Measurements from ENCODE around the gene KCNMA1.

Gene KCNMA1

DNA sequence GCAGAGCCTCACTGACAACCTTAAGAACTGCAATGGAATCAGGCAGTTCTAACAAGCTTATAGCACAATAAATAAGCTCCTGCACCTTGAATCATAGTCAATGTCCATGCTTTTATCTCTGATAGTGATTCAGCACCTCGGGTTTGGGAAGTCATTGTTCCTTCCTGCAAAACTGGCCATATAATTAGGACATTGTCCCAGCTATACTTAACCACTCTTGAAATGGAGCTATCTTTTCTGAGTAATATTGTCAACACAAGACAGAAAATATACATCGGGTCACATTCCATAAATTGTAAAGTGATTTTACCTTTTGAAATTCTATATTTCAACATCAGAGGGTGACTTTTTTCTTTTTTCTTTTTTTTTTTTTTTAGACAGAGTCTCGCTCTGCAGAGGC, 682.8 kb downstream of the KCNMA1 start:
- Histone ChIP-seq H3K4me2 (ENCODE audit: low read length) (no peak overlapping the region), H3K4me1 (no peaks in the 10 kb centered on the region), H3K27ac (no peak overlapping the region), H2AFZ (no peak overlapping the region), H3K9me3 (ENCODE audit: control insufficient read depth, low read length) (no peaks in the 10 kb centered on the region), H3K79me2 (no peaks in the 10 kb centered on the region), H3K4me3 (ENCODE audit: low read depth, low read length) (no peak overlapping the region), H3K36me3 (ENCODE audit: control insufficient read depth, insufficient read depth, low read length) (no peaks in the 10 kb centered on the region), H3K27me3 (ENCODE audit: control insufficient read depth, insufficient read depth, low read length) (no peaks in the 10 kb centered on the region), H3K9ac (no peak overlapping the region)
- TF ChIP-seq, protein P1, sequence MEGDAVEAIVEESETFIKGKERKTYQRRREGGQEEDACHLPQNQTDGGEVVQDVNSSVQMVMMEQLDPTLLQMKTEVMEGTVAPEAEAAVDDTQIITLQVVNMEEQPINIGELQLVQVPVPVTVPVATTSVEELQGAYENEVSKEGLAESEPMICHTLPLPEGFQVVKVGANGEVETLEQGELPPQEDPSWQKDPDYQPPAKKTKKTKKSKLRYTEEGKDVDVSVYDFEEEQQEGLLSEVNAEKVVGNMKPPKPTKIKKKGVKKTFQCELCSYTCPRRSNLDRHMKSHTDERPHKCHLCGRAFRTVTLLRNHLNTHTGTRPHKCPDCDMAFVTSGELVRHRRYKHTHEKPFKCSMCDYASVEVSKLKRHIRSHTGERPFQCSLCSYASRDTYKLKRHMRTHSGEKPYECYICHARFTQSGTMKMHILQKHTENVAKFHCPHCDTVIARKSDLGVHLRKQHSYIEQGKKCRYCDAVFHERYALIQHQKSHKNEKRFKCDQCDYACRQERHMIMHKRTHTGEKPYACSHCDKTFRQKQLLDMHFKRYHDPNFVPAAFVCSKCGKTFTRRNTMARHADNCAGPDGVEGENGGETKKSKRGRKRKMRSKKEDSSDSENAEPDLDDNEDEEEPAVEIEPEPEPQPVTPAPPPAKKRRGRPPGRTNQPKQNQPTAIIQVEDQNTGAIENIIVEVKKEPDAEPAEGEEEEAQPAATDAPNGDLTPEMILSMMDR (IDR thresholded peaks at IDR 0.05) = no peak

DNA sequence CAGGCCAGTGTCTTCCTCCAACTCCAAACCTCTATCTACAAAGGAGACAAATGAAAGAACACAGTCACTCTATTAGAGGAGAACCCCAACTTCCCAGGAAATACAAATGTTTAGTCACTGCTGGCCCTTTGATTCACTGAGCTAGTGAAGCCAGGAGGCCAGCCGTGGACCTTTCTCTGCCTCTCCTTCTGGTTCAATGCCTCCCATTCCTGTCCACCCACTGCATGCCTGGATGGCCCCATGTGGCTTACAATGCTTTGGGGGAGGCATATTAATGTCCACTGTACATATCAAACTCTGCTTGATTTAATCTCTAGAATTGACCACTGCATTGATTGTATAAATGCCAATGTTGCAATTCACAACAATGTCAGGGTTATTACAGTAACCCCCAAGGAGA, 687.3 kb downstream of the KCNMA1 start:
- no peaks in the 10 kb centered on the region for H3K79me2 ChIP-seq
- H3K9ac ChIP-seq = no peak overlapping the region
- H3K9me3 ChIP-seq (ENCODE audit: control insufficient read depth, low read length) = no peaks in the 10 kb centered on the region
- no peak overlapping the region for H3K27ac ChIP-seq
- no peak overlapping the region for H3K4me2 ChIP-seq (ENCODE audit: low read length)
- H3K4me1 ChIP-seq = no peaks in the 10 kb centered on the region
- no peak overlapping the region for H3K4me3 ChIP-seq (ENCODE audit: low read depth, low read length)
- TF ChIP-seq, protein P1 (IDR thresholded peaks at IDR 0.05) = no peak
- H3K27me3 ChIP-seq (ENCODE audit: control insufficient read depth, insufficient read depth, low read length) = no peaks in the 10 kb centered on the region
- H3K36me3 ChIP-seq (ENCODE audit: control insufficient read depth, insufficient read depth, low read length) = no peaks in the 10 kb centered on the region
- H2AFZ ChIP-seq = no peak overlapping the region

DNA sequence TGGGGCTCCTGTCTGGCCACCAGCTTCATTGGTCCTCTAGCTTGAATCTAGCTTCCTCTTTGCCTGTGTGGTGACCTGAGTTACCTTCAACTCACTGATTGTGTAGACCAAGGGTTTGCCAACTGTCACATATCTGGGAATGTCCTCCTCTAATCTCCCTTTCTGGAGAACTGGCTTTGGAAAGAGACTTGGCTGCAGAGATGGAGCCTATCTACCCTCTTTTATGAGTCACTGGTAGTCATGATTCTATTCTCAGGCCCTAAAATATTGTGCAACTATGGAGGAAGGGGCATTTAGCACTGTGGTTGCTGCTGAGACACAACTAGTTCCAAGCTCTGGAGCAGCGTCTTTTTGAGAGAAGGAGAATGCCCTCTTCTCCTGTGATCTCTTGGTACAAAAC, 691.3 kb downstream of the KCNMA1 start:
- Histone ChIP-seq H3K27me3 (ENCODE audit: control insufficient read depth, insufficient read depth, low read length) (no peaks in the 10 kb centered on the region), H3K4me2 (ENCODE audit: low read length) (no peak overlapping the region), H3K27ac (no peak overlapping the region), H3K79me2 (no peaks in the 10 kb centered on the region), H3K9ac (no peak overlapping the region), H3K4me1 (no peaks in the 10 kb centered on the region), H3K36me3 (ENCODE audit: control insufficient read depth, insufficient read depth, low read length) (no peaks in the 10 kb centered on the region), H3K4me3 (ENCODE audit: low read depth, low read length) (no peak overlapping the region), H2AFZ (no peak overlapping the region), H3K9me3 (ENCODE audit: control insufficient read depth, low read length) (no peaks in the 10 kb centered on the region)
- TF ChIP-seq, protein P1 (IDR thresholded peaks at IDR 0.05) = no peak

GRCh38 chr10:76945166-76945565, 692.4 kb downstream of the KCNMA1 start:
- Histone ChIP-seq H3K27me3 (ENCODE audit: control insufficient read depth, insufficient read depth, low read length) (no peaks in the 10 kb centered on the region), H3K79me2 (no peaks in the 10 kb centered on the region), H3K9ac (no peak overlapping the region), H3K27ac (no peak overlapping the region), H3K4me2 (ENCODE audit: low read length) (no peak overlapping the region), H3K4me3 (ENCODE audit: low read depth, low read length) (no peak overlapping the region), H3K36me3 (ENCODE audit: control insufficient read depth, insufficient read depth, low read length) (no peaks in the 10 kb centered on the region), H3K4me1 (no peaks in the 10 kb centered on the region), H3K9me3 (ENCODE audit: control insufficient read depth, low read length) (no peaks in the 10 kb centered on the region), H2AFZ (no peak overlapping the region)
- TF ChIP-seq, protein P1 (IDR thresholded peaks at IDR 0.05) = no peak

- H2AFZ ChIP-seq = no peak overlapping the region
- H3K27ac ChIP-seq = no peak overlapping the region
- H3K4me3 ChIP-seq (ENCODE audit: low read depth, low read length) = no peak overlapping the region
- H3K9ac ChIP-seq = no peak overlapping the region
- TF ChIP-seq, protein P1 (IDR thresholded peaks at IDR 0.05) = no peak
- H3K9me3 ChIP-seq (ENCODE audit: control insufficient read depth, low read length) = no peaks in the 10 kb centered on the region
- H3K27me3 ChIP-seq (ENCODE audit: control insufficient read depth, insufficient read depth, low read length) = no peaks in the 10 kb centered on the region
- no peaks in the 10 kb centered on the region for H3K79me2 ChIP-seq
- H3K4me1 ChIP-seq = no peaks in the 10 kb centered on the region
- no peak overlapping the region for H3K4me2 ChIP-seq (ENCODE audit: low read length)
- no peaks in the 10 kb centered on the region for H3K36me3 ChIP-seq (ENCODE audit: control insufficient read depth, insufficient read depth, low read length)
Measured at GRCh38 chr10:76944640-76945039, 693.0 kb downstream of the KCNMA1 start.

All from parathyroid adenoma (tissue), 2 donors.